NB4 (cell line): ENCODE data around the gene TGM3.

ENCODE experiments used
- CTCF ChIP-seq: IDR thresholded peaks from one replicate; pipeline ENCODE4 v1.5.1; 2012; ENCODE audit warnings: low read depth, low read length
- MYC ChIP-seq: IDR thresholded peaks from 2 replicates; pipeline ENCODE4 v1.6.1; 2011; ENCODE audit warnings: low read depth, low read length
- POLR2A ChIP-seq: IDR thresholded peaks from 2 replicates; pipeline ENCODE4 v1.6.1; 2011; ENCODE audit warnings: mild to moderate bottlenecking; ENCODE audit not compliant: insufficient read length; ENCODE audit errors: extremely low read depth
- TF ChIP-seq, protein P1 (sequence below): IDR thresholded peaks from 2 replicates; pipeline ENCODE4 v1.6.1; 2011; ENCODE audit warnings: low read depth, low read length

DNA sequence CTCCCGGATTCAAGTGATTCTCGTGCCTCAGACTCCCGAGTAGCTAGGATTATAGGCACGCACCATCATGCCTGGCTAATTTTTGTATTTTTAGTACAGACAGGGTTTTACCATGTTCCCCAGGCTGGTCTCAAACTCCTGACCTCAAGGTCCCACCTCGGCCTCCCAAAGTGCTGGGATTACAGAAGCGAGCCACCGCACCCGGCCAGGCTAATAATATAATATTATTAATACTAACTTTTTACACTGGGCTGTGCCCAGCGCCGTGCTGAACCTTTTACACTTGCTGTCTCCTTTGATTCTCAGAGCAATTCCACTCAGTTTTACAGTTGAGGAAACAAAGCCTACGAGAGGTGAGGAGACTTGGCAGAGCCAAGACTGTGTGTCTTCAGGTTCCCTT, 2.3 kb upstream of the TGM3 start:
- no peak for TF ChIP-seq CTCF
- no peak for TF ChIP-seq POLR2A
- TF ChIP-seq, protein P1, sequence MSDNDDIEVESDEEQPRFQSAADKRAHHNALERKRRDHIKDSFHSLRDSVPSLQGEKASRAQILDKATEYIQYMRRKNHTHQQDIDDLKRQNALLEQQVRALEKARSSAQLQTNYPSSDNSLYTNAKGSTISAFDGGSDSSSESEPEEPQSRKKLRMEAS: no peak
- TF ChIP-seq MYC: no peak
